H9 (cell line): ENCODE results near the gene KLHL3. TPM values are rescaled to one million over a fixed set of nuclear protein-coding genes. Genes with fewer than 3 reads are reported as not detected.

Experiments used
- DNase-seq: peaks from one replicate; pipeline ENCODE4 v3.0.0-alpha.2; 2017
- H2AFZ ChIP-seq: one replicate; pipeline ENCODE4 v1.6.1; 2013; ENCODE audit warnings: mild to moderate bottlenecking, low read length, control low read depth, moderate library complexity
- H2AK5ac ChIP-seq: 2 replicates; pipeline ENCODE4 v1.6.1; 2013; ENCODE audit warnings: low read length, control low read depth, mixed read lengths; ENCODE audit not compliant: insufficient read length
- H2BK120ac ChIP-seq: one replicate; pipeline ENCODE4 v1.6.1; 2013; ENCODE audit warnings: low read depth, mild to moderate bottlenecking, low read length, control low read depth, inconsistent platforms; ENCODE audit not compliant: poor library complexity, severe bottlenecking
- H2BK12ac ChIP-seq: 2 replicates; pipeline ENCODE4 v1.6.1; 2013; ENCODE audit warnings: low read length, control low read depth, mixed read lengths, low read depth; ENCODE audit not compliant: insufficient read length
- H2BK15ac ChIP-seq: 2 replicates; pipeline ENCODE4 v1.6.1; 2013; ENCODE audit warnings: low read depth, low read length, control low read depth
- H2BK20ac ChIP-seq: one replicate; pipeline ENCODE4 v1.6.1; 2013; ENCODE audit warnings: low read depth, mild to moderate bottlenecking, low read length, control low read depth, inconsistent platforms; ENCODE audit not compliant: poor library complexity, severe bottlenecking
- H2BK5ac ChIP-seq: 2 replicates; pipeline ENCODE4 v1.6.1; 2013; ENCODE audit warnings: low read length, control low read depth, mixed read lengths; ENCODE audit not compliant: insufficient read length
- H3K14ac ChIP-seq: 2 replicates; pipeline ENCODE4 v1.6.1; 2013; ENCODE audit warnings: low read length, control low read depth; ENCODE audit not compliant: insufficient read depth
- H3K18ac ChIP-seq: 2 replicates; pipeline ENCODE4 v1.6.1; 2013; ENCODE audit warnings: low read depth, mild to moderate bottlenecking, mixed read lengths, low read length, control low read depth; ENCODE audit not compliant: insufficient read length
- H3K23ac ChIP-seq: 2 replicates; pipeline ENCODE4 v1.6.1; 2013; ENCODE audit warnings: low read length, control low read depth, mixed read lengths, low read depth; ENCODE audit not compliant: insufficient read length
- H3K23me2 ChIP-seq: 2 replicates; pipeline ENCODE4 v1.6.1; 2013; ENCODE audit warnings: low read depth, mild to moderate bottlenecking, mixed read lengths, low read length, control low read depth; ENCODE audit not compliant: insufficient read length, poor library complexity, severe bottlenecking
- H3K27ac ChIP-seq: 2 replicates; pipeline ENCODE4 v1.5.1; 2013; ENCODE audit warnings: low read length, control low read depth, mixed read lengths, low read depth; ENCODE audit not compliant: insufficient read length
- H3K27me3 ChIP-seq: 2 replicates; pipeline ENCODE4 v1.6.1; 2013; ENCODE audit warnings: low read length, control low read depth, inconsistent platforms; ENCODE audit not compliant: insufficient read depth
- H3K4ac ChIP-seq: 2 replicates; pipeline ENCODE4 v1.6.1; 2013; ENCODE audit warnings: low read depth, mild to moderate bottlenecking, control low read depth, inconsistent platforms, low read length, moderate library complexity
- H3K4me1 ChIP-seq: 2 replicates; pipeline ENCODE4 v1.6.1; 2013; ENCODE audit warnings: low read length, control low read depth, inconsistent platforms; ENCODE audit not compliant: insufficient read depth
- H3K4me2 ChIP-seq: 2 replicates; pipeline ENCODE4 v1.6.1; 2013; ENCODE audit warnings: low read length, control low read depth, mixed read lengths; ENCODE audit not compliant: insufficient read length, insufficient read depth
- H3K56ac ChIP-seq: 2 replicates; pipeline ENCODE4 v1.6.1; 2013; ENCODE audit warnings: low read depth, mild to moderate bottlenecking, mixed read lengths, low read length, control low read depth; ENCODE audit not compliant: insufficient read length
- H3K79me1 ChIP-seq: 2 replicates; pipeline ENCODE4 v1.6.1; 2013; ENCODE audit warnings: low read depth, mild to moderate bottlenecking, moderate library complexity, low read length, control low read depth, inconsistent platforms; ENCODE audit not compliant: insufficient read depth, poor library complexity, severe bottlenecking
- H3K79me2 ChIP-seq: 2 replicates; pipeline ENCODE4 v1.6.1; 2013; ENCODE audit warnings: low read length, control low read depth, inconsistent platforms; ENCODE audit not compliant: insufficient read depth
- H3K9ac ChIP-seq: 2 replicates; pipeline ENCODE4 v1.6.1; 2013; ENCODE audit warnings: low read length, control low read depth, mixed read lengths; ENCODE audit not compliant: insufficient read length; ENCODE audit errors: extremely low read depth
- H3K9me3 ChIP-seq: one replicate; pipeline ENCODE4 v1.6.1; 2013; ENCODE audit warnings: low read depth, low read length, inconsistent platforms; ENCODE audit not compliant: control insufficient read depth
- H3T11ph ChIP-seq: one replicate; pipeline ENCODE4 v1.6.1; 2013; ENCODE audit warnings: mild to moderate bottlenecking, low read length, control low read depth, inconsistent platforms
- H4K20me1 ChIP-seq: one replicate; pipeline ENCODE4 v1.6.1; 2013; ENCODE audit not compliant: control insufficient read depth, insufficient read length, insufficient read depth
- H4K5ac ChIP-seq: 2 replicates; pipeline ENCODE4 v1.6.1; 2013; ENCODE audit warnings: low read depth, mild to moderate bottlenecking, mixed read lengths, low read length, control low read depth; ENCODE audit not compliant: insufficient read length
- H4K8ac ChIP-seq: replicated peaks from 2 replicates; pipeline ENCODE4 v1.6.1; 2013; ENCODE audit warnings: low read length, control low read depth, mixed read lengths, low read depth; ENCODE audit not compliant: insufficient read length
- H4K91ac ChIP-seq: 2 replicates; pipeline ENCODE4 v1.6.1; 2013; ENCODE audit warnings: low read depth, mild to moderate bottlenecking, moderate library complexity, mixed read lengths, low read length, control low read depth; ENCODE audit not compliant: insufficient read length
- H3K27ac Mint-ChIP-seq, 3 experiments: 2 replicates in 2 of 3; 3 replicates in 1 of 3; pipeline ENCODE4 v1.8.0; 2020 to 2021; ENCODE audit warnings: mixed read lengths in 3 of 3, mild to moderate bottlenecking in 1 of 3, moderate library complexity in 1 of 3
- H3K27me3 Mint-ChIP-seq: 2 replicates; pipeline ENCODE4 v1.8.0; 2021; ENCODE audit warnings: low read depth, mild to moderate bottlenecking, moderate library complexity, mixed read lengths
- H3K36me3 Mint-ChIP-seq, 3 experiments: 2 replicates in 2 of 3; 3 replicates in 1 of 3; pipeline ENCODE4 v1.8.0; 2020 to 2021; ENCODE audit warnings: low read depth in 3 of 3, mixed read lengths in 3 of 3; ENCODE audit not compliant: insufficient read depth in 1 of 3
- H3K4me1 Mint-ChIP-seq, 2 experiments: 2 replicates each; pipeline ENCODE4 v1.8.0; 2020; ENCODE audit warnings: mixed read lengths in 2 of 2
- H3K4me3 Mint-ChIP-seq, 2 experiments: 2 replicates in 1 of 2; 3 replicates in 1 of 2; pipeline ENCODE4 v1.8.0; 2020 to 2021; ENCODE audit warnings: mild to moderate bottlenecking in 2 of 2, mixed read lengths in 2 of 2, moderate library complexity in 1 of 2
- H3K9me3 Mint-ChIP-seq, 2 experiments: 2 replicates in 1 of 2; 3 replicates in 1 of 2; pipeline ENCODE4 v1.8.0; 2020; ENCODE audit warnings: mild to moderate bottlenecking in 2 of 2, mixed read lengths in 2 of 2, moderate library complexity in 1 of 2
- CTCF ChIP-seq: fragments of 200-600 bp; sonication (generic); conservative IDR thresholded peaks from 3 replicates; pipeline ENCODE4 v1.8.0; 2021; ENCODE audit warnings: antibody characterized with exemption, mild to moderate bottlenecking
- WGBS: extraction: QIAGEN DNeasy Blood & Tissue Kit; methylation state at CpG from one replicate; pipeline ENCODE4 v1.1.7; 2013; ENCODE audit warnings: missing lambda C conversion rate, low lambda C conversion rate, mixed read lengths; ENCODE audit not compliant: insufficient read length; ENCODE audit errors: extremely low coverage; 5-methylcytosine and 5-hydroxymethylcytosine counted together
- total RNA-seq: library from RNA; stranded (reverse); gene quantifications from 2 replicates; pipeline ENCODE4 v1.2.1, GENCODE V29; 2021

The KLHL3 gene
- total RNA-seq, 1 experiment from 2014 or later = 12.8 TPM

GRCh38 chr5:137580030-137580429, 155.9 kb downstream of the KLHL3 start:
- Mint-ChIP-seq H3K27me3 (peaks cover 2% of the 10 kb centered on the region), H3K36me3 (no peaks in the 10 kb centered on the region), H3K9me3 (peaks cover 0 to 3% of the 10 kb centered on the region in 2 experiments; a peak in 2 of 5 replicates), H3K4me3 (no peak overlapping the region), H3K27ac (no peak overlapping the region; a peak in 1 of 7 replicates), H3K4me1 (no peaks in the 10 kb centered on the region)
- H3K4me2 ChIP-seq = no peak overlapping the region
- no peak for DNase-seq
- H2AK5ac ChIP-seq = no peak overlapping the region
- no peaks in the 10 kb centered on the region for H3K23me2 ChIP-seq
- no peaks in the 10 kb centered on the region for H4K20me1 ChIP-seq
- no peak overlapping the region for H2BK5ac ChIP-seq
- no peak overlapping the region for H3T11ph ChIP-seq
- TF ChIP-seq CTCF = peak; percentile 68
- no peak overlapping the region for H4K5ac ChIP-seq
- H2BK12ac ChIP-seq = no peak overlapping the region
- no peaks in the 10 kb centered on the region for H3K27me3 ChIP-seq
- no peaks in the 10 kb centered on the region for H3K9me3 ChIP-seq
- no CpG with 5 or more reads among the region's 3 CpGs for WGBS
- H2BK120ac ChIP-seq = no peak overlapping the region
- H3K9ac ChIP-seq = no peak overlapping the region
- no peak overlapping the region for H3K14ac ChIP-seq
- no peaks in the 10 kb centered on the region for H3K4me1 ChIP-seq
- H4K91ac ChIP-seq = no peak overlapping the region
- no peak overlapping the region for H3K56ac ChIP-seq
- H3K79me1 ChIP-seq = no peaks in the 10 kb centered on the region
- H3K4ac ChIP-seq = no peak overlapping the region
- H4K8ac ChIP-seq = no peak overlapping the region
- H2BK20ac ChIP-seq = no peak overlapping the region
- H3K18ac ChIP-seq = no peak overlapping the region
- no peak overlapping the region for H3K27ac ChIP-seq
- no peak overlapping the region for H2AFZ ChIP-seq
- H3K79me2 ChIP-seq = no peaks in the 10 kb centered on the region
- H2BK15ac ChIP-seq = no peak overlapping the region
- no peak overlapping the region for H3K23ac ChIP-seq
